Memory B cell (primary cell): ENCODE measurements around the gene ABCC1.
"Not testable (repeated sequence)": the region's sequence is repeated elsewhere in the genome, so short reads cannot be mapped to it uniquely, and the experiment has no call there.

ENCODE experiments used
- ATAC-seq: fragments of 150-1000 bp; cut with Tn5 transposase; 2 replicates; pipeline ENCODE4 v1.10.0; 2021; ENCODE audit warnings: low read depth, mild to moderate bottlenecking, moderate library complexity
- DNase-seq, 2 donors: peaks; one replicate each; pipeline ENCODE4 v3.0.0; 2022; ENCODE audit warnings: low spot score in 2 of 2
- H3K27ac Mint-ChIP-seq: one replicate; pipeline ENCODE4 v1.8.0; 2022; ENCODE audit warnings: mild to moderate bottlenecking, moderate library complexity, mixed read lengths
- H3K27me3 Mint-ChIP-seq: one replicate; pipeline ENCODE4 v1.8.0; 2022; ENCODE audit warnings: mixed read lengths
- H3K36me3 Mint-ChIP-seq: one replicate; pipeline ENCODE4 v1.8.0; 2022; ENCODE audit warnings: mild to moderate bottlenecking, mixed read lengths
- H3K4me1 Mint-ChIP-seq: one replicate; pipeline ENCODE4 v1.8.0; 2022; ENCODE audit warnings: mixed read lengths
- H3K4me3 Mint-ChIP-seq: one replicate; pipeline ENCODE4 v1.8.0; 2022; ENCODE audit warnings: mild to moderate bottlenecking, moderate library complexity, mixed read lengths
- H3K9me3 Mint-ChIP-seq: one replicate; pipeline ENCODE4 v1.8.0; 2022; ENCODE audit warnings: mixed read lengths

Gene ABCC1

GRCh38 chr16:15925631-15926030 lies 23.8 kb upstream of the ABCC1 start:
- Mint-ChIP-seq H3K9me3 (no peaks in the 10 kb centered on the region), H3K27me3 (no peaks in the 10 kb centered on the region), H3K36me3 (no peaks in the 10 kb centered on the region), H3K4me3 (no peak overlapping the region), H3K27ac (no peak overlapping the region), H3K4me1 (no peaks in the 10 kb centered on the region)
- DNase-seq (no peak), ATAC-seq (no peak)

- DNase-seq (no peak), ATAC-seq (no peak)
- no peaks in the 10 kb centered on the region for H3K9me3 Mint-ChIP-seq
- H3K4me3 Mint-ChIP-seq = no peak overlapping the region
- no peaks in the 10 kb centered on the region for H3K4me1 Mint-ChIP-seq
- H3K36me3 Mint-ChIP-seq = no peaks in the 10 kb centered on the region
- H3K27me3 Mint-ChIP-seq = no peaks in the 10 kb centered on the region
- no peak overlapping the region for H3K27ac Mint-ChIP-seq
These were observed 20.9 kb upstream of the ABCC1 start for GRCh38 chr16:15928261-15929104.

- H3K27me3 Mint-ChIP-seq = no peaks in the 10 kb centered on the region
- no peak overlapping the region for H3K27ac Mint-ChIP-seq
- H3K36me3 Mint-ChIP-seq = no peaks in the 10 kb centered on the region
- H3K4me3 Mint-ChIP-seq = no peak overlapping the region
- no peaks in the 10 kb centered on the region for H3K9me3 Mint-ChIP-seq
- H3K4me1 Mint-ChIP-seq = no peaks in the 10 kb centered on the region
- DNase-seq (no peak), ATAC-seq (no peak)
These were observed 16.5 kb upstream of the ABCC1 start for GRCh38 chr16:15932939-15933338.

DNA sequence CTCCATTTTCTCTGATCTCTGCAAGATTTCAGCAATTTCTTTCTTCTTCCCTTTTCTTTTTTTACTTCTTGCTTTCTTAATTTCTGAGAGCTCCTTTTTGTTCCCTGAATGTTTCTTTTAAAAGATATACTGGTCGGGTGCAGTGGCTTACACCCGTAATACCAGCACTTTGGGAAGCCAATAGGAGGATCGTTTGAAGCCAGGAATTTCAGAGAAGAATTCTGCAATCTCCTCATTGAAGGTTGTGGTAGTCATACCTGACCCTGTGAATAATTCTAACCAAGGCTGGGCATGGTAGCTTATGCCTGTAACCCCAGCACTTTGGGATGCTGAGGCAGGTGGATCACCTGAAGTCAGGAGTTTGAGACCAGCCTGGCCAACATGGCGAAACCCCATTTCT lies 15.6 kb upstream of the ABCC1 start:
- Mint-ChIP-seq H3K27me3 (no peaks in the 10 kb centered on the region), H3K4me1 (no peaks in the 10 kb centered on the region), H3K4me3 (no peak overlapping the region), H3K36me3 (no peaks in the 10 kb centered on the region), H3K9me3 (no peaks in the 10 kb centered on the region), H3K27ac (no peak overlapping the region)
- ATAC-seq = no peak
- DNase-seq = no peak

GRCh38 chr16:15934991-15935390 lies 14.4 kb upstream of the ABCC1 start:
- no peaks in the 10 kb centered on the region for H3K27me3 Mint-ChIP-seq
- H3K4me3 Mint-ChIP-seq = no peak overlapping the region
- no peaks in the 10 kb centered on the region for H3K36me3 Mint-ChIP-seq

DNA sequence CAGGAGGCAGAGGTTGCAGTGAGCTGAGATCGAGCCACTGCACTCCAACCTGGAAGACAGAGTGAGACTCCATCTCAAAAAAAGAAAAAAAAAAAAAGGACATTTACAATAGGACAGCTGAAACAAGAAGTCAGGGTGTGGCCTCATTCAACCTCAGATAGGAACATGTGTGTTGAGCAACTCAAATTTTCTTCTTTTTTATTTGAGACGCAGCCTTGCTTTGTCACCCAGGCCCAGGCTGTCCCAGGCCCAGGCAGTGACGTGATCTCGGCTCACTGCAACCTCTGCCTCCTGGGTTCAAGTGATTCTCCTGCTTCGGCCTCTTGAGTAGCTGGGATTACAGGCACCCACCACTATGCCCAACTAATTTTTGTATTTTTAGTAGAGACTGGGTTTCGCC lies 12.6 kb upstream of the ABCC1 start:
- H3K27ac Mint-ChIP-seq = not testable (repeated sequence)

More at GRCh38 chr16:15934991-15935390, 14.4 kb upstream of the ABCC1 start:
- Mint-ChIP-seq H3K4me1 (no peaks in the 10 kb centered on the region), H3K9me3 (no peaks in the 10 kb centered on the region), H3K27ac (no peak overlapping the region)
- ATAC-seq = no peak
- no peak for DNase-seq

GRCh38 chr16:15942931-15943690 lies 6.3 kb upstream of the ABCC1 start:
- ATAC-seq (peak; percentile 94), DNase-seq (peak in 1 of 2 donors; percentile 15)
- Mint-ChIP-seq H3K9me3 (no peaks in the 10 kb centered on the region), H3K4me1 (peaks cover 11% of the 10 kb centered on the region), H3K27ac (peak overlapping the region; percentile 56), H3K27me3 (no peaks in the 10 kb centered on the region), H3K4me3 (peak overlapping the region; percentile 56), H3K36me3 (no peaks in the 10 kb centered on the region)

More for the DNA sequence above, 12.6 kb upstream of the ABCC1 start:
- H3K27me3 Mint-ChIP-seq, H3K9me3 Mint-ChIP-seq, H3K36me3 Mint-ChIP-seq, DNase-seq, H3K4me3 Mint-ChIP-seq, H3K4me1 Mint-ChIP-seq, ATAC-seq: not testable (repeated sequence)

- Mint-ChIP-seq H3K9me3 (no peaks in the 10 kb centered on the region), H3K27ac (no peak overlapping the region), H3K36me3 (no peaks in the 10 kb centered on the region), H3K4me1 (peaks cover 29% of the 10 kb centered on the region), H3K27me3 (no peaks in the 10 kb centered on the region), H3K4me3 (no peak overlapping the region)
- ATAC-seq (no peak), DNase-seq (no peak)
These were observed 3.0 kb upstream of the ABCC1 start for GRCh38 chr16:15946257-15947044.

GRCh38 chr16:15947983-15948509 lies 1.4 kb upstream of the ABCC1 start:
- Mint-ChIP-seq H3K27ac (no peak overlapping the region), H3K36me3 (no peaks in the 10 kb centered on the region), H3K9me3 (no peaks in the 10 kb centered on the region), H3K27me3 (no peaks in the 10 kb centered on the region), H3K4me1 (peaks cover 29% of the 10 kb centered on the region), H3K4me3 (no peak overlapping the region)
- DNase-seq (no peak), ATAC-seq (no peak)

GRCh38 chr16:15948532-15949209 lies 745 bp upstream of the ABCC1 start:
- H3K27me3 Mint-ChIP-seq = no peaks in the 10 kb centered on the region
- H3K36me3 Mint-ChIP-seq = no peaks in the 10 kb centered on the region
- H3K4me3 Mint-ChIP-seq = peak overlapping the region; percentile 95
- DNase-seq = peak in 1 of 2 donors; percentile 32
- peak overlapping the region; percentile 95 for H3K27ac Mint-ChIP-seq
- peaks cover 26% of the 10 kb centered on the region for H3K4me1 Mint-ChIP-seq
- no peaks in the 10 kb centered on the region for H3K9me3 Mint-ChIP-seq
- ATAC-seq = peak; percentile 58

DNA sequence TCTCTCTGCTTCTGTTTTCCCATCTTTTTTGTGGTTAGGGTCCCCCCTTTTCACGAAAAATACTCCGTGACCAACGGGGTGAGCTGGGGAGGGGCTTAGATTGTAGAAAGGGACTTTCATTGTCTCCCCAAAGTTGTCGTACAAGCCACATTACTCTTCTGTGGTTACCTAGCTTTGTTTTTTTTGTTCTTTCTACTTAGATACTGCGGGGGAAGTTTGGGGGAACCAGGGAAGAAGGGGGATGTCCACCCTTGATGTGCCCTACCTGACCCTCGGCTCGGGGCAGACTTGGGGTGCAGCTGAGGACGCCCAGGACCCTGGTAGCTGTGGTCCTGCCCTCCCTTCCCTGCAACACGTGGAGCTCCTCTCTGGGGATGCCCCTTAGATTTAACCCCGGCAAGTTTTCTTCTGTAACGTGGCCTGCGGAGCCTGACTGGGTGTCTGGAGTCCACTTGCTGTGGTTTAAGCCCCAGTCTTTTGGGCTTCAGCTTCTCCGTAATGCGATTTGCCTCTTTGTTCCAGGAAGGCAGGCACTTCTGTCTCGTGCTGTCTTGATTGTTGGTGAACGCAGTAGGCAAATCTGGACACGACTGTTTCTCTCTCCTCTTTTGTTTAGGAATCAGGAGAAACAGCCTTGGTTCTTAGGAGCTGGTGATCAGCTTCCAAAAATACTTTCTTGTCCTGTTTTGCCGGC lies 892 bp downstream of the ABCC1 start:
- H3K4me1 Mint-ChIP-seq = peaks cover 34% of the 10 kb centered on the region
- peak; percentile 53 for ATAC-seq
- no peaks in the 10 kb centered on the region for H3K9me3 Mint-ChIP-seq
- DNase-seq = peak in 1 of 2 donors; percentile 44
- H3K36me3 Mint-ChIP-seq = peaks cover 3% of the 10 kb centered on the region
- H3K4me3 Mint-ChIP-seq = peak overlapping the region; percentile 94
- no peaks in the 10 kb centered on the region for H3K27me3 Mint-ChIP-seq
- H3K27ac Mint-ChIP-seq = peak overlapping the region; percentile 93

GRCh38 chr16:15950869-15951268 lies 1.5 kb downstream of the ABCC1 start:
- DNase-seq (no peak), ATAC-seq (no peak)
- peak overlapping the region; percentile 94 for H3K4me3 Mint-ChIP-seq
- H3K27ac Mint-ChIP-seq = peak overlapping the region; percentile 93
- H3K27me3 Mint-ChIP-seq = no peaks in the 10 kb centered on the region
- H3K9me3 Mint-ChIP-seq = peaks cover 2% of the 10 kb centered on the region
- peaks cover 38% of the 10 kb centered on the region for H3K4me1 Mint-ChIP-seq
- H3K36me3 Mint-ChIP-seq = peaks cover 6% of the 10 kb centered on the region

- peaks cover 6% of the 10 kb centered on the region for H3K36me3 Mint-ChIP-seq
- peak overlapping the region; percentile 94 for H3K4me3 Mint-ChIP-seq
- peaks cover 2% of the 10 kb centered on the region for H3K9me3 Mint-ChIP-seq
- peaks cover 44% of the 10 kb centered on the region for H3K4me1 Mint-ChIP-seq
- H3K27ac Mint-ChIP-seq = peak overlapping the region; percentile 93
- DNase-seq (no peak), ATAC-seq (no peak)
- H3K27me3 Mint-ChIP-seq = no peaks in the 10 kb centered on the region
These were observed 2.4 kb downstream of the ABCC1 start for GRCh38 chr16:15951852-15952251.
